GM18951 (cell line): ENCODE results near the gene HOXA11.

ENCODE experiments used
- POLR2A ChIP-seq: IDR thresholded peaks from 4 replicates; pipeline ENCODE4 v1.6.1; 2011; ENCODE audit warnings: mild to moderate bottlenecking; ENCODE audit not compliant: insufficient read length, insufficient read depth; ENCODE audit errors: extremely low read depth
- in situ Hi-C: fragments of 300-500 bp; cut with MboI; formaldehyde crosslinking; loops from one replicate; pipeline ENCODE4 v1.12.0; 2022; ENCODE audit warnings: low sequenced_read_pairs, mixed read lengths, inconsistent platforms; ENCODE audit not compliant: unreplicated experiment

The HOXA11 gene

GRCh38 chr7:27133409-27134231 lies 51.4 kb downstream of the HOXA11 start:
- in situ Hi-C loops: no loop called here
- TF ChIP-seq POLR2A: no peak

GRCh38 chr7:27132978-27133377 lies 52.1 kb downstream of the HOXA11 start:
- no peak for TF ChIP-seq POLR2A
- in situ Hi-C loops: no loop called here

GRCh38 chr7:27132214-27132613 lies 52.8 kb downstream of the HOXA11 start:
- no peak for TF ChIP-seq POLR2A
- in situ Hi-C loops: no loop called here

- TF ChIP-seq POLR2A: no peak
- in situ Hi-C loops: no loop called here
Observed at GRCh38 chr7:27131390-27131819, 53.6 kb downstream of the HOXA11 start.
